H4 (cell line): ENCODE data around the gene ENTPD6. TPM values are rescaled to one million over a fixed set of nuclear protein-coding genes. Genes with fewer than 3 reads are reported as not detected.

Source experiments
- DNase-seq: peaks from one replicate; pipeline ENCODE4 v3.0.0-alpha.2; 2015; ENCODE audit warnings: low spot score
- total RNA-seq: library from RNA; depleted of rRNA; stranded (reverse); fragments of >200 nt; shearing (Covaris generic); gene quantifications from 2 replicates; pipeline ENCODE4 v1.2.3, GENCODE V29; 2014

The ENTPD6 gene
- total RNA-seq, 1 experiment from 2014 or later = 22.3 TPM

DNA sequence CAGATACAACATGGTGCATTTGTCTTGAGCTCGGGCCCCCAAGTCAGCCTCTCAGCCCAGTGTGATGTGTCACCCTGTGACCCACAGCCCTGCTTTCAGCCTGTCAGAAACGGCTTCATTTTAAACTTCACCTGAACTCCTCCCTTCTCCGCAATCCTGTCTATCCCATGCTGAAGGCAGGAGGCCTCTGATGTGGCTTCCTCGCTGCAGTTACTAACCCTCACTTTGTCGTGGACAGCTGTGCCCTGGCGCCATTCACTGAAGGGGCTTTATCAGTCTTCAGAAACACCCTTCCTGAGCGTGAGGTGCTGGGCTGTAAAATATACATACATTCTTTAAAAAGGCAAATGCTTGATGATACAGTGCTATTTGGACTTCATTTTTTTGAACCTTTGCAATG is 7.9 kb upstream of the ENTPD6 start:
- DNase-seq = no peak

DNA sequence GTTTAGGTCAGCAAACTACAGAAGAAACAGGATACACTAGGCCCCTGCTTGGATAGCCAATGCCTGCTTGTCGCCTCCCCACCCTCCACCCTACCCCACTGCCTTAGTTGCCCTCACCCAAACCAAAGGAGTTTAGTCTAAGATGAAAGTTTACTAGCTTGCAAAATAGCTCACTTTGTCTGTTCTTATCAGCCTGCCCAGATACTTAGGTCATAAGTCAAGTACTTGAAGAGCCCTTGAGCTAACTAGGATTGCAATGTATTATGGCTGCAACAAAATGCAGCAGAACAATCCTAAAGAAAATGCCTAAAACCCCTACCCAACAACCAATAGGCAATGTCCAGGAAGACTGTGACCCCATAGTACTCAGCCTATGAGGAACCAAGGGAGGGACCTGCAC is 7.3 kb upstream of the ENTPD6 start:
- no peak for DNase-seq

DNA sequence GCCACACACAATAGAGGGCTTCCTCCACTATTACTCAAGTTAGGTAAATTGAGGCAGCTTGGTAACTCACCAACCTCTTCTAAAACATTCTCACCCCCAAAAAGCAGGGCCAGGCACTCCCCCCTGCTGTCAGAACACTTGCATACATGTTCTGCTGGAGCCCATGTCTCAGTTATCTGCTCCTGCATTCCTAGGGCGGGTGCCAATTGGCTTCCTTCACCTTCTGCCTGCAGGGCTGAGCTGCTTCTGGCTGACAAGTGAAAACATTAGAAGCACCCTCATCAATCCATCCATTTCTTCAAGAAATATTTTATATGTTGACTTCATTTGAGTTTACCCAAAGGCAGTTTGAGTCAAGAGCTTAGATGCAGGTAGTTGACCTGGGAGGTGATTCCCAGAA is 4.5 kb upstream of the ENTPD6 start:
- no peak for DNase-seq

DNA sequence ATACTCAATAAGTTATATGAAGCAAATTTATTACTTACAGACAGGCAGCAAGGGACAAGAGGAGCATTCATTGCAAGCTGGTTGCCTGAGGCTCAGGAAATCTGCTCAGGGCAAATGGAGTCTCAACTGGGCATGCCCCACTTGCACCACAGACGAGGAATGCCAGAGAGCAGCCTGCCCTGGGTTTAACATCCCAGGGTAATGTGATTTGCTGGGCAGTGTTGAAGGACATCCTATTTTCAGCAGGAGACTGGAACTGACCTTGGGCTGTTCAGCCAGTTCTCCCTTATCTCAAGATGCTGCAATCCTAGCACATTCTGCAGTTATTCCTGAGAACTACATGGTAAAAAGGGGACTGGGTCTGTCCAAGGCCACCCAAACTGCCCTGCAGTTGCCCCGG is 3.8 kb upstream of the ENTPD6 start:
- no peak for DNase-seq

DNA sequence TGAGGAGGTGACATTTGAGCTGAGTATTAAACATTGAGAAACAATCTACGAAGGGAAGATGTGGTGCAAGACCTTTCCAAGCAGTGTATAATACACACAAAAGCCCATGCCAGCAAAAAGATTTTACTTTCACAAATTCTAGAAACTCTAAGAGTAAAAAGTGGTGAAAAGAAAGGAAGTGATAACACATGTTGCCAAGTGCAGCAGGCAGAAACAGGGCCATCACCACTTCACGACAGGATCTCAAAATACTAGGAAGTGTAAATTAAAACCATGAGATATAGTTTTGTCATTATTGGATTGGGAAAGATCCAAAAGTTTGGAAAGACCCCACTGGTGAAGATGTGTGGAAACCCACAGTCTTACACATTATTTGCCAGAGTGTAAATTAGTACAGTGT is 1.7 kb upstream of the ENTPD6 start:
- DNase-seq = no peak

DNA sequence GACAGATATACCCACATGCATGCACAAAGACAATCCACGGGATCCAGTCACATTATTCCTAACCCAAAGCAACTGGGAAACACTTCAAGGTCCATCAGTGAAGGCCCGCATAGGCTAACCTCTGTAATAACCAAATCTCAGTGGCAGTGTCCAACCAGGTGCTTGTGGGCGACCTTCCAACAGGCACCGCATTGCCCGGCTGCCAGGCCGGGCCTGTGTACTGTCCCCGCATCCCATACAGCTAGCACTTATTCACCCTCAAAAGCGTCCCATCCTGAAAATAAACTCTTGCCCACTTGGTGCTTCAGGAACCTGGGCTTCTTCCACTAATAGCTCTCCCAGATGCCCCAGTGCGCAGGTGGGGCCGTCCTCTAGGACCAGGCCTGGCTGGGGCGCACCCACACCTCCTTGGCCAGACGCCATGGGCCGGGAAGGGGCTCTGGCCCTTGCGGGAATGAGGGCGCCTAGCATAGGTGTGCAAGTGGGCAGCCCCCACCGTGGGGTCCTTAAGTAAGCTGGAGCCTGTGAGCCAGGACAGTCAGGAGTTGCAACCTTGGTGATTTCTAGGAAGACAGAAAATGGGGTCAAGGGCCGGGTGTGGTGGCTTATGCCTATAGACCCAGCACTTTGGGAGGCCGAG is 1.1 kb upstream of the ENTPD6 start:
- DNase-seq = no peak

DNA sequence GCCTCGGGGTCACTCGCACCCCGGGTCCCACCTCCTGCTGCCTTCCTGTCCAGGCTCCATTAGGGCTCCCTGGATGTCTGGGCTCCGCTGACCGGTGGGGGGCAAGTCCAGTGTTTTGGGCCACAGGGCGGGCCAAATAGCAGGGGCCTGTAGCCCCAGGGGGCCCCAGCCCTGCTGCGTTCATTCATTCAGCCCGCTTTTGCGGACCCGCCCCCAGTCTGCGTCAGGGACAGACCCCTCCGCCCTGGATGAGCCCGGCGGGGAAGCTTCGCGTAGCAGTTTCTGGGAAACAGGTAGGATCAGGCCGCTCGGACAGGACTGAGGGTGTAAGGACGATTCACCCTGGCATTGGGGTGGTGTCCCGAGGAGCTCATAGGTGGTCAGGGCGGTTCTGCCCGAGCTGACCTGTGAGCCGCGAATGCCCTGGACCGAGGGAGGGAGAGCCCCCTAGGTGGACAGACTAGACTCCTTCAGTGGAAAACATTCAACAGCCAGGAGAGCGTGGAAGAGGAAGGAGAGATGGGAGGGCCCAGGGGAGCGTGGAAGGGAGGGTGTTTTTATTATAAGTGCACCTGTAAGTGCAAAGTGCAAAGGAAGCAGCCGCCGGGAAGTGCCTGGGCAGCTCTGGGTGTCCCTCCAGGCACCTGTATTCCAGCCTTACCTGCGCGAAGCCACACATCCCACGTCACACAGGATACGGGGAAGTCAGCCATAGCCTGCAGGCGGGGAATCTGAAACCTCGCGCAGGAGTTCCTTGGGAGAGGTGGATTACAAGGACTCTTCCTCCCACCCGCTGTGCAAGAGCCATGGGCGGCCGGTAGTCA is 662 bp downstream of the ENTPD6 start:
- DNase-seq = no peak

DNA sequence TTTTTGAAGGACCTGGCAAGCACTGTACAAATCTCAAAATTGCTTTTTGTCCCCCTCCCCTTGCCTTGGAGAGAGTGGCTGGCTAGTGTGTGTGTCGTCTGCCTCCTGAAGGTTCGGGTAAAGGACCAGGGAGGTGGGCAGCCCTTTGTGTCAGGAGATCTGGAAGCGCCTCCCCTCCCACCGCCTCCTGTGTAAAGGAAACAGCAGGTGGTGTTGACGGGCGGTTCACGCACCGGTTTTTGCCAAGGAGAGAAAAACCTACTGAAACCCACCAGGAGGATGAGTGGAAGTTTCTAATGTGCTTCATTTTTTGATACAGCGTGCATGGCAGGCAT is 1.2 kb downstream of the ENTPD6 start:
- no peak for DNase-seq

DNA sequence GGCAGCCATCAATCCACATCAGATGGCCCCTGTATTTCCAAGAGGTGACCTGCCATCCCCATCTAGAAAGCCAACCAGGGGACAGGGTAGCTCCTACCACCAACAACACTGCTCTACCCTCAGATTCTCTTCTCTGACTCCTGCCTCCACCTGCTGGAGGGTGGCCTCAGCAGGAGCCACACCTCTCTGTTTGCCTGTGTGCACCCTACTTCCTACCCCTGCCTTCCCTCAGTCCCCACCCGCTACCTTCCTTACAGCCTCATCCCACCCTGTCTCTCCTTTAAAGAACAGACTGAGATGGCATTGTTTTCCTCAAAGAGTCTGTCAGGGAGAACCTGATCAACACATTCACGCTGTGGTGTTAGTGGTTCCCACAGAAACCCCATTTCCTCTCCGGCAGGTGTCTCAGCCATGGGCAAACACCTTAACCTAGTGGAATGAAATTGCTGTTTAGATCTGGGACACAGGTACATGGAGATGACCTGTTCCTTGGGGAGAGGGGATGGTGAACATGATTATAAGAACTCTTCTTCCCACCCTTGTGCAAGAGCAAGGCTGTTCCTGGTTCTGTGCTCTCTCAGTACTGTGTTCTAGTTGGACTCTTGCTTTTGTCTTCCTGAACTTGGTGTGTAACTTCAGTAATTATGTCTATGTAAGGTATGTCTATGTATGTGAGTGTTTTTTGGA is 1.8 kb downstream of the ENTPD6 start:
- no peak for DNase-seq

DNA sequence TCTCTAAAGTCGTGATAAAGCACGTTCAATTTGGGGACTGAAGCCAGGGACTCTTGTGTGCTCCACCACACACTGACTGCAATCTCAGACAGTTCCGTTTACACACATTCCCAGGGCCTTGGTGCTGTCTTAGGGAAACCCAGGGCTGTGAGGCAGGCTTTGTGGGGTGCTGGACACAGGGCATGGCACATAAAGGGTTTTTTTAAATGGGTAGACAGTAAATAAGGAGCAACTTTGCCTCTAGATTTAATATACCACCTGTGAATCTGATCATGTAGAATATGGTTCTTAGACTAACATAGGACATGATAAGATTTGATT is 2.3 kb downstream of the ENTPD6 start:
- no peak for DNase-seq

DNA sequence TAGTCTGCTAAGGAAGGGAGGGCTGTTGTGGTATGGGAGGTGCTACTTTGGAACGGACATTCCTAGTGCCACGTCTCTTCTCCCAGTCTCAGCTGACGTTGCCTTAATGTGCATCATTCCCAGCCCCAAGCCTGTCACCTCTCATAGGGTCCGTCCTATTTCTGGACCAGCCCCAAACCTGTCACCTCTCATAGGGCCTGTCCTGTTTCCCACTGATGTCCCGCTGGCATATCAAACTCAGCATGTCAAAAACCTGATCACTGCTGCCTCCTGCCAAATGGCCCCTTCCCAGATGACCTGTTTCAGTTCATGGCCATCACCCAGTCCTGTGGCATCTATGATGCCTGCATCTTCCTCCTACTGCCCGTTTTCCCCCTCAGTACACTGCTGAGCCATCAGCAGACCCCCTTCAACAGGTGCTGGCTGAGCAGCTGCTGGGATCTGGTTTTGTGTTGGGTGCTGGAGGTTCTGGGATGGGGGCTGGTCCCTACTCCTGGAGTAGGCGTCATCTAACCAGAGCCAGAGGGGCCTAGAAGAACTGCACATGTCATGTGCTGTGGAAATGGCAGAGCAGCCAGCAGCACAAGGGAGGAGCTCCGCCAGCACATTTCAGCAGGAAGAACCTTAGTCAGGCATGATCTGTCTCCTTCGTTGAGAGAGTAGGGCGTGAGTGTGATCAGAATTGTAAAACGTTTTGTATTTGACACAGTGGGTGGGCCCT is 3.3 kb downstream of the ENTPD6 start:
- DNase-seq = no peak

DNA sequence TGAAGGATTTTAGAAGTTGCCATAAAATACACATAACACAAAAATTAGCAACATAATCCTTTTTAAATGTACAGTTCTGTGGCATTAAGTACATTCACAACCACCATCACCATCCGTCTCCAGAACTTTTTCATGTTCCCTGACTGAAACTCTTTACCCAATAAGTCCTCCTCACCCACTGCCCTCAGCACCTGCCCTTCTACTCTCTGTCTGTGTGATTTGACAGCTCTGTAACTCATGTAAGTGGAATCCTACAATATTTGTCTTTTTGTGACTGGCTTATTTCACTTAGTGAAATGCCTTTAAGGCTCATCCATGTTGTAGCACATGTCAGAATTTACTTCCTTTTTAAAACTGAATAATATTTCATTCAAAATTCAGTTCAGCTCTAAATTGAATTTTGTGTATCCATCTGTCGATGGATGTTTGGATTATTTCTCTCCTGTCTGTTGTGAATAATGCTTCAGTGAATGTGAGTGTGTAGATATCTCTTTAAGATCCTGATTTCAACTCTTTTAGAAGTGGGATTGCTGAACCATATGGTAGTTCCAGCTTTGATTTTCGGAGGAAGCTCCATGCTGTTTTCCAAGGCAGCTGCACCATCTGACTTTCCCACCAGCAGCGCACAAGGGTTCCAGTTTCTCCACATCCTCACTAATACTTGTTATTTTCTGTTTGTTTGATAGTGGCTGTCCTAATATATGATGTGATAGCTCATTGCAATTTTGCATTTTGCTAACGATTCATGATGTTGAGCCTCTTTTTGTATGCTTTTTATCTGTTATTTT is 4.2 kb downstream of the ENTPD6 start:
- no peak for DNase-seq

DNA sequence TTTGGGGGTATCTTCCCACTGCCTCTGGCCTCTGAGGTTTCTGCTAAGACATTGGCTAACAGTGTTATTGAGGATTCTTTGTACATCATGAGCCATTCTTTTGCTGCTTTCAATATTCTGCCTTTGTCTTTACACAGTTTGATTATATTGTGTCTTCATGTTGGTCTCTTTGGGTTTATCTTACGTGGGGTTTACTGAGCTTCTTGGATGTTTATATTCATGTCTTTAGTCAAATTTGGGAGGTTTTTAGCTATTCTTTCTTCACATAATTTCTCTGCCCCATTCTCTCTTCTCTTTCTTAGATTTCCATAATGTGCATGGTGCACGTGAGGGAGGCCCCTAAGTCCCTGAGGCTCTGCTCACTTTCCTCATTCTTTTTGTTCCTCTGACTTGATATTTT is 7.6 kb downstream of the ENTPD6 start:
- no peak for DNase-seq

DNA sequence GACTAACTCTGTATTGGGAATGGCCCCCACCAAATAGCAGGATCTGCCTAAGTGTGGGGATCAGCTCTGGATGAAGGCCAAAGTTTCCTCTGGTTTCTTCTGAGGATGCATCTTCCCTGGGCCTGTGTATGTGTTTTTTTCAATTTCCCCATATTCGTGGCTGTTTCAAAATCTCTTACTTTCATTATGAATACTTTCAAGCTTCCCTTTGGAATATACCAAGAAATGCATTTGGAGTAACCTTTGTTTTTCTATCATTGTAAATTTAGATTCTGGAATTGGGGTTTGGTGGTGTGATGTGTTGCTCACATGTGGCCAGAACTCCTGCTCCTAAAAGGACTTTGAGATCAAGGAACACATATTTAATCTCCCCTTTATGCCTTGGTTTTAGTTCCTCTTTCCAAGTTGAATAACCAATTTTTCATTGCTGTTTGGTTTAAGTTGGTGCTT is 8.4 kb downstream of the ENTPD6 start:
- DNase-seq = no peak

DNA sequence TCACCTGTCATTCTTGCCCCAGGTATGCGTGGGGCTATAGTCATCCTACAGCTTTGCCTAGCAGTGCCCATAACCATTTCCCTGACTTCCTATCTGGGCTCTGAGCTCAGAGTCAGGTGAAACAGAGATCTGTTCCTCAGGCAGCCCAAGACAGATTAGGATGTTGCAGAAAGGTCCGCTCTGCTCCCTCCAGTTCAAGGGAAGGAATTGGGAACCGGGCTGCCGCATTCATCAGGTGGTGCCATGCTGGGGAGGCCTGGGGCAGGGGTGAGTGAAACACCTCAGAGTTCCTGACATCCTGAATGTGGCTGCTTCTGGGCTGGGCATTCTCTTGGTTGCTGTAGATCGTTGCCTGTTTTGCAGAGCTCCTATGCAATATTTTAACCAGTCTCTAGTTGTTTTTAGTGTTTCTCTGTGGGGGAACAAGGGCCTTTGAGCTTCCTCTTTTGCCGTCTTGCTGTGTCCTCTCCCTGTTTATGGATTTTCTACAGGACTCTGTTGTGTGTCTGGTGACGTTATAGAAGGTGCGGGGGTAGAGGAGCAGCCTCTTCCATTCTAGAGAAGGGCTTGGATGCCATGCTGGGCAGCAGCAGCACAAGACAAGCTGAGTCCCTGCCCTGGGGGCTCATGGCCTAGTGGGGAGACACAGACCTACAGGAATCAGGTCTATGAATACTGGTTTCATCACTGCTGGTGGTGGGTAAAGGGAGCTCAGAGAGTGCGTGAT is 9.2 kb downstream of the ENTPD6 start:
- DNase-seq = no peak

DNA sequence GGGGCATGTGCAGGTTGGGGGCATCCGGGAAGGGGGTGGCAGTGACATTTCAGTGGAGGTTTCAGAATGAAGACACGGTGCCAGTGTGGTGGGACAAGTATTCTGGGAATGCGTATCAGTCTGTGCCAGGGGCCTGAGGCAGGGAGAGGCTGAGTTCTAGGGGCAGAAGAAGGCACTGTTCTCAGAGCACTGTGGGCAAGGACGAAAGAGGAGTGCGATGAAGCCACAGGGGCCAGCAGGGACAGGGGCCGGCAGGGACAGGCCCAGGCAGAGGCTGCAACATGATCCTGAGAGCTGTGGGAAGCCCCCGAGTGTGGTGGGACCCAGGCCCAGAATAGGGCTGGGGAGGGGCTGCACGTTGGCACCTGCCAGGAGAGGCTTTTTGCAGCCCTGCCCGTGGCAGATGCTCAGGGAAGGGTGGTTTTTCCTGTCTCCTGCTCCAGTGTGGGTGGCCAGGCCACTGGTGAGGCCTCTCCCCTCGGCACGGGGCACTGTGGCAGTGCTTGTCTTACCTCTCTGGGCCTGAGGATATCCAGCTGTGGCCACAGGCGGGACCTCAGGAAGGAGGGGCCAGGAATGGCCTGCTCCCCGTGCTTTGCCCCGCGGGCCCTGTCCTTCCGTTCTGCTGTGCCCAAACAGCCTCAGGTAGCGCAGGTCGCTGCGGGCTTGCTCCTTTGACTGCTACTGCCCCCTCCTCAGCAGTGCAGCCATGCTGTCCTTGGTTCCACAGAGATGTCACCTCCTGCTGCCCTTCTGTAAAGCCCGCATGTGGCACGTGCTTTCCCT is 10.0 kb downstream of the ENTPD6 start:
- DNase-seq = no peak

DNA sequence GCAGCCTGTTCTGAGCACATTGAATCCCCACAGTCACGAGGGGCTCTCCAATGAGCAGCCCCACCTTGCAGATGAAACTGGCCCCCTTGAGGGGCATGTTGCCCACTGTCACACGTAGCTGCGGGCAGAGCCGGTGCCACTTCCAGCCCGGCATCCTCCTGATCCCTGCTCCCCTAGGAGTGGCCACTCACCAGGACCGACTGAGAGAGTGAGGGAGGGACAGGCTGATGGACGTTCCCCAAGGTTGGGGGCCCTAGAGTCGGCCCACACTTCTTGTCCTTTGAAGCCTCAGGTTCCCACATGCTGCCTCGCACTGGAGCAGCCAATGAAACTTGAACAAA is 10.5 kb downstream of the ENTPD6 start:
- DNase-seq = no peak

DNA sequence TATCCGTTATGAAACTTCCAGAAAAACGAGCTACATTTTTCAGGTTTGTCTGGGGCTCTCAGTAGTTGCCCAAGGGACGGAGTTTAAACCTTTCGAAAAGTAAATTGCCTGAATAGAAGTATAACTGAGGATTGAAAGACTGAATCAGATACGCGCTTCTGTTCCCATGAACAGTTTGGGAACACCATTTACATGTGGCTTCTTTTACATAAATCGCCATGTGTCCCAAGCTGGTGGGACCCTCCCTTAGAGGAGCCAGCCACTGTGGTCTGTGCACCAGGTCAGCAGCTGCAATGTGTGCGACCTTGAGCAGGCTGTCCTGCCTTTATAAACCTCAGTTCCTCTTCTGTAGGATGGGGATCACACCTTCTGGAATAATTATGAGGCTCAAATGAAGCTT is 11.0 kb downstream of the ENTPD6 start:
- no peak for DNase-seq

DNA sequence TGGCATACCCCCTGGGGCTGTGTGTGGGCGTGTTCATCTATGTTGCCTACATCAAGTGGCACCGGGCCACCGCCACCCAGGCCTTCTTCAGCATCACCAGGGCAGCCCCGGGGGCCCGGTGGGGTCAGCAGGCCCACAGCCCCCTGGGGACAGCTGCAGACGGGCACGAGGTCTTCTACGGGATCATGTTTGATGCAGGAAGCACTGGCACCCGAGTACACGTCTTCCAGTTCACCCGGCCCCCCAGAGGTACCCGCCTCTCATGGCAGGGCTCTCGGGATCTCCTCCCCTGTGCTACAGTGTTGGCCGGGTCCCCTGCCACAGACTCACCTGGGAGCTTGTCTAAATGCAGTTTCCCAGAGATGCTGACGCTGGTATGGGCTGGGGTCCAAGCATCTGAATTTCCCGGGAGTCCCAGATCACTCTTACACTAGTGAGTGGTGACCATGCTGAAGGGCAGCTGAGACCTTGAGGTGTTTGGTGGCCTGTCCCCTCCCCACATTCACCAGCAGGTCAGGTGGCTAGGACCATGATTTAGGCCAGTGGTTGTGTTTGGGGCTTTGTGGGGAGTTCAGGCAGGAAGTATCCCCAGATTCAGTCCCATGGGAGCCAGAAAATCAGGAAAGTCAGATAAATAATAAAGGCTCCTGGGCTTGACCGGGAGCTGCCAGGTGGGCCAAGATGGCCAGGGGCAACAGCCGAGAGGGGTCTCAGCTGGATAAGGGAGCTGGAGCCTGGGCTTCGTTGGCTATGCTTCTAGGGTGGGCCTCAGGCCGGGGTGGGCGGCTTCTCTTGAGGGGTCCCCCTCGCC is 11.8 kb downstream of the ENTPD6 start:
- no peak for DNase-seq
